ENCODE measurements around the gene SPATA31A3. TPM values are rescaled to one million over a fixed set of nuclear protein-coding genes. Genes with fewer than 3 reads are reported as not detected.
"Not testable (repeated sequence)": the region's sequence is repeated elsewhere in the genome, so short reads cannot be mapped to it uniquely, and the experiment has no call there.

Gene SPATA31A3
- total RNA-seq, result not detected
- long read RNA-seq, donor 1, result 0 reads
- long read RNA-seq, donor 2, result 0 reads

- H3K9me3 ChIP-seq; H3K36me3 ChIP-seq (ENCODE audit: low read depth); ATAC-seq; DNase-seq; H3K4me3 ChIP-seq; intact Hi-C loops (cut with DNase I, micrococcal nuclease); H3K4me1 ChIP-seq (ENCODE audit: low read depth): not testable (repeated sequence)
Measured at GRCh38 chr9:66992450-66992849, at the start of gene SPATA31A3. SPATA31A3 (minus strand) TSS chr9:66992550; CDS start chr9:66992521, 29 bp downstream.

- ATAC-seq; H3K4me1 ChIP-seq (ENCODE audit: low read depth); intact Hi-C loops (cut with DNase I, micrococcal nuclease): not testable (repeated sequence)
Measured at GRCh38 chr9:66952576-66952975, 39.8 kb downstream of the SPATA31A3 start.

GRCh38 chr9:66942400-66943155 lies 49.8 kb downstream of the SPATA31A3 start:
- H3K36me3 ChIP-seq (ENCODE audit: low read depth); intact Hi-C loops (cut with DNase I, micrococcal nuclease); ATAC-seq; H3K4me3 ChIP-seq; H3K9me3 ChIP-seq; H3K4me1 ChIP-seq (ENCODE audit: low read depth); DNase-seq: not testable (repeated sequence)

More at GRCh38 chr9:66952576-66952975, 39.8 kb downstream of the SPATA31A3 start:
- not testable (repeated sequence) for H3K36me3 ChIP-seq (ENCODE audit: low read depth); H3K4me3 ChIP-seq; H3K9me3 ChIP-seq; DNase-seq

- DNase-seq; H3K4me3 ChIP-seq; H3K36me3 ChIP-seq (ENCODE audit: low read depth); intact Hi-C loops (cut with DNase I, micrococcal nuclease); ATAC-seq; H3K9me3 ChIP-seq; H3K4me1 ChIP-seq (ENCODE audit: low read depth): not testable (repeated sequence)
Measured at GRCh38 chr9:66939878-66940830, 52.2 kb downstream of the SPATA31A3 start.

- H3K36me3 ChIP-seq (ENCODE audit: low read depth); H3K4me3 ChIP-seq; ATAC-seq; intact Hi-C loops (cut with DNase I, micrococcal nuclease); H3K4me1 ChIP-seq (ENCODE audit: low read depth); DNase-seq; H3K9me3 ChIP-seq: not testable (repeated sequence)
Measured at GRCh38 chr9:66938322-66938721, 54.0 kb downstream of the SPATA31A3 start.

- H3K36me3 ChIP-seq (ENCODE audit: low read depth); intact Hi-C loops (cut with DNase I, micrococcal nuclease); H3K4me3 ChIP-seq; ATAC-seq; H3K9me3 ChIP-seq; H3K4me1 ChIP-seq (ENCODE audit: low read depth); DNase-seq: not testable (repeated sequence)
Measured at GRCh38 chr9:66937662-66938061, 54.7 kb downstream of the SPATA31A3 start.

Other genes with a start within 250 kb of the SPATA31A3 start
- 1 to 10 TPM; 3.5 to 6.3 (median 3.6) TPM for gene ZNF658, start 91.8 kb downstream of the SPATA31A3 start, total RNA-seq

Data from mucosa of descending colon (tissue), 3 donors.